Vagina (tissue), 2 donors: ENCODE data around the gene ATP11A.

ENCODE experiments used
- POLR2A ChIP-seq, 2 donors: fragments of 450-650 bp; IDR thresholded peaks; one replicate each; pipeline ENCODE4 v1.6.1; 2017; ENCODE audit warnings: antibody characterized with exemption in 2 of 2, mild to moderate bottlenecking in 2 of 2, moderate library complexity in 2 of 2
- TF ChIP-seq, protein P1 (sequence below), 3 experiments: fragments of 450-650 bp in 2 of 3; fragments of 200-600 bp in 1 of 3; sonication (generic) in 1 of 3; IDR thresholded peaks; one replicate each; pipeline ENCODE4 v1.5.1; 2017 to 2019; ENCODE audit warnings: antibody characterized with exemption in 3 of 3, mild to moderate bottlenecking in 2 of 3, moderate library complexity in 2 of 3

- TF ChIP-seq, protein P1, sequence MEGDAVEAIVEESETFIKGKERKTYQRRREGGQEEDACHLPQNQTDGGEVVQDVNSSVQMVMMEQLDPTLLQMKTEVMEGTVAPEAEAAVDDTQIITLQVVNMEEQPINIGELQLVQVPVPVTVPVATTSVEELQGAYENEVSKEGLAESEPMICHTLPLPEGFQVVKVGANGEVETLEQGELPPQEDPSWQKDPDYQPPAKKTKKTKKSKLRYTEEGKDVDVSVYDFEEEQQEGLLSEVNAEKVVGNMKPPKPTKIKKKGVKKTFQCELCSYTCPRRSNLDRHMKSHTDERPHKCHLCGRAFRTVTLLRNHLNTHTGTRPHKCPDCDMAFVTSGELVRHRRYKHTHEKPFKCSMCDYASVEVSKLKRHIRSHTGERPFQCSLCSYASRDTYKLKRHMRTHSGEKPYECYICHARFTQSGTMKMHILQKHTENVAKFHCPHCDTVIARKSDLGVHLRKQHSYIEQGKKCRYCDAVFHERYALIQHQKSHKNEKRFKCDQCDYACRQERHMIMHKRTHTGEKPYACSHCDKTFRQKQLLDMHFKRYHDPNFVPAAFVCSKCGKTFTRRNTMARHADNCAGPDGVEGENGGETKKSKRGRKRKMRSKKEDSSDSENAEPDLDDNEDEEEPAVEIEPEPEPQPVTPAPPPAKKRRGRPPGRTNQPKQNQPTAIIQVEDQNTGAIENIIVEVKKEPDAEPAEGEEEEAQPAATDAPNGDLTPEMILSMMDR (IDR thresholded peaks at IDR 0.05) = no peak
- no peak for TF ChIP-seq POLR2A (IDR thresholded peaks at IDR 0.05)
Observed at GRCh38 chr13:112740502-112741131, 50.8 kb downstream of the ATP11A start.
